ENCODE results near the gene ISY1. TPM values are rescaled to one million over a fixed set of nuclear protein-coding genes. Genes with fewer than 3 reads are reported as not detected.

Gene ISY1
- total and polyA plus RNA-seq, 4 donors: 23.1 to 39.6 (median 26.5) TPM

DNA sequence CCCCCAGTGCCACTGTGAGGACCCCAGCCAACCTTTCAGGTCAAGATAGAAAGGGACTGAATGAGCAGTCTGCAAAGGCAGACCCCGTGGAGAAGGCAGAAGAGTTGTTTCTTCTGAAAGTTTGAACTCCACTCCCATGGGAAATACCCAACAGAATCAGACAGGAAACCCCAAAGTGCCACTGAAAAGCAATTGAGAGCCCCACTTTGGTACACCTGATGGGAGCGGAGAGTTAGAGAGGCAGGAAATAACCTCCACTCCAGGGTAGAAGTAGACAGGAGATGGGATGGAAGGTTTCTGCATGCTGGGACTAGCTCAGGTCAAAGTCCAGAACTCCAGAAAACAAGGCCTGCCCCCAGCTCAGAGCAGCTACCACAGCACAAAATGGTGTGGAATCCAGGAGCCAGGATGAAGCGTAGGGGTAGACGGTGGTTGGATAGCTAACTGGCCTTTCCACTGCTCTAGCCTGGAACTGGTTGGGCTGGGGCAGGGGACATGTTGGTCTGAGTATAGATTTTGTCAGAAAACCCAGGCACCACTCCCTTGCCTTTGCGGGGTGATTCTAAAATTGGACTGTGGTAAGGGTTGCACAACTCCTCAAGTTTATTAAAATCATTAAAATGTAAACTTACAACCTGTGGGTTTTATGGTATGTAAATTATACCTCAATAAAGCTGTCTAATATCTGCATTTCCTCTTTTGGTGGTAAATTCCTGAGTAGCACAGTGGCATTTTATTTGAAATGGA is 37.4 kb downstream of the ISY1 start:
- ATAC-seq (ENCODE audit: insufficient read depth, low FRiP score): no peak
- 52 to 58% methylated on average over 5 of the region's 5 CpGs for WGBS, 2 donors
- Histone ChIP-seq H3K36me3 (ENCODE audit: control insufficient read depth in 4 of 4, insufficient read depth in 4 of 4, low read length in 4 of 4) (peaks cover 0 to 18% (median 3%) of the 10 kb centered on the region in 4 donors), H3K4me3 (no peak overlapping the region), H3K27ac (ENCODE audit: low read depth in 1 of 2, low read length in 1 of 2) (peak overlapping the region in 1 of 2 donors; percentile 48), H3K9ac (ENCODE audit: insufficient read depth in 1 of 2, low read length in 2 of 2) (no peak overlapping the region), H3K27me3 (ENCODE audit: control insufficient read depth in 3 of 3, insufficient read depth in 3 of 3, low read length in 2 of 3) (no peaks in the 10 kb centered on the region), H3K4me1 (ENCODE audit: control insufficient read depth in 5 of 5, insufficient read depth in 5 of 5, low read length in 5 of 5) (peaks cover 7 to 20% (median 11%) of the 10 kb centered on the region in 5 donors), H3K9me3 (ENCODE audit: control insufficient read depth in 4 of 4, insufficient read depth in 3 of 4, low read length in 3 of 4) (no peaks in the 10 kb centered on the region)
- TF ChIP-seq, protein P1, sequence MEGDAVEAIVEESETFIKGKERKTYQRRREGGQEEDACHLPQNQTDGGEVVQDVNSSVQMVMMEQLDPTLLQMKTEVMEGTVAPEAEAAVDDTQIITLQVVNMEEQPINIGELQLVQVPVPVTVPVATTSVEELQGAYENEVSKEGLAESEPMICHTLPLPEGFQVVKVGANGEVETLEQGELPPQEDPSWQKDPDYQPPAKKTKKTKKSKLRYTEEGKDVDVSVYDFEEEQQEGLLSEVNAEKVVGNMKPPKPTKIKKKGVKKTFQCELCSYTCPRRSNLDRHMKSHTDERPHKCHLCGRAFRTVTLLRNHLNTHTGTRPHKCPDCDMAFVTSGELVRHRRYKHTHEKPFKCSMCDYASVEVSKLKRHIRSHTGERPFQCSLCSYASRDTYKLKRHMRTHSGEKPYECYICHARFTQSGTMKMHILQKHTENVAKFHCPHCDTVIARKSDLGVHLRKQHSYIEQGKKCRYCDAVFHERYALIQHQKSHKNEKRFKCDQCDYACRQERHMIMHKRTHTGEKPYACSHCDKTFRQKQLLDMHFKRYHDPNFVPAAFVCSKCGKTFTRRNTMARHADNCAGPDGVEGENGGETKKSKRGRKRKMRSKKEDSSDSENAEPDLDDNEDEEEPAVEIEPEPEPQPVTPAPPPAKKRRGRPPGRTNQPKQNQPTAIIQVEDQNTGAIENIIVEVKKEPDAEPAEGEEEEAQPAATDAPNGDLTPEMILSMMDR (IDR thresholded peaks at IDR 0.05; ENCODE audit: control extremely low read depth, extremely low read depth): no peak
- DNase-seq: no peak

DNA sequence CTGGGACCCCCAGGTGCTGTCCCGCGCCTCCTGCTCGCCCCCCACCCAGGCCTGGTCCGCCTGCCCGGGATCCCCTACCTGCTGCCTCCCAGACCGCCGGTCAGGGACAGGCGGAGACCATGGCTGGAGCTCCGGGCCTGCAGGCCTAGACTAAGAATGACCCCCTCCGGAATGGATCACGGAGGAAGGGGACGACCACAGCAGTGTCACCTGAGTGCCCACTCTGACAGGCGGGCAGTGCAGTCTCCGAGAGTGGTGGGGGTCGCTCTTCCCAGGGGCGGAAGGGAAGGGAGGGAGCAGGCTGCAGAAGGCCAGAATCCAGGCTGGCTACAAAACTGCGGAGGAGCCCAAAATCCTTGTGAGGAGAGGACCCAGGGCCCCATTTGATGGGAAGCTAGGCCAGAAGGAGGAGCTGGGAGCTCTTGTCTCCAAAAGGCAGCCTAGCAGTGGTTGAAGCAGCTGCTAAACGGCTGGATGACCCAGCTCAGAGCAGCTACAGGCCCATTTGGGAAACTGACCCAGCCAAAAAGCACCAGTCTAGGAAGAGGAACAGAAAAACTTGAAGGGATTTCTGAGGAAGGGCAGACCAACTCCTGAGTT is 38.4 kb downstream of the ISY1 start:
- 61 to 70% methylated on average over 18 of the region's 18 CpGs for WGBS, 2 donors

DNA sequence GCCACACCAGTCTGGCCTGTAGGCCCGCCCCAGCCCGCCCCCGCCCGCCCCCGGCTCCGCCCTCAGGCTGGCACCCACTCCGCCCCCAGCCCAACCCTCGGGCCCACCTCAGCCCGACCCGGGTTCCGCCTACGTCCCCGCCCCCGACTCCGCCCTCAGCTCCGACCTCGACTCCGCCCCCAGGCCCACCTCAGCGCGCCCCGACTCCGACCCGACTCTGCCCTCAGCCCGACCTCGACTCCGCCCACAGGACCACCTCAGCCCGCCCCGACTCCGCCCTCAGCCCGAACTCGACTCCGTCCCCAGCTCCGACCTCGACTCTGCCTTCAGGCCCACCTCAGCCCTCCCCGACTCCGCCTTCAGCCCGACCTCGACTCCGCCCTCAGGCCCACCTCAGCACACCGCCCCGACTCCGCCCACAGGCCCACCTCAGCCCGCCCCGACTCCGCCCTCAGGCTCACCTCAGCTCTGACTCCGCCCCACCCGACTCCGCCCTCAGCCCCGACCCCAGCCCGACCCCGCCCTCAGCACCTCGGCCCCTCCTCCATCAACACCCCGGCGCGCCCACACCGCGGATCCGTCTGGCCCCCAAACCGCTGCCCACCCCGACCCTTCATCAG is 39.0 kb downstream of the ISY1 start, which contains the start of gene RAB43:
RAB43 (minus strand) TSS at position 13 of the 620 bp plus-strand sequence. CDS start 315 bp downstream, outside the sequence.
- H3K27me3 ChIP-seq (ENCODE audit: control insufficient read depth in 3 of 3, insufficient read depth in 3 of 3, low read length in 2 of 3): no peaks in the 10 kb centered on the region
- H3K36me3 ChIP-seq (ENCODE audit: control insufficient read depth in 4 of 4, insufficient read depth in 4 of 4, low read length in 4 of 4): peaks cover 0 to 7% (median 2%) of the 10 kb centered on the region in 4 donors
- peak within 1 kb of the TSS; percentile 72 to 97 for H3K27ac ChIP-seq (ENCODE audit: low read depth in 1 of 2, low read length in 1 of 2)
- H3K9ac ChIP-seq (ENCODE audit: insufficient read depth in 1 of 2, low read length in 2 of 2): peak within 1 kb of the TSS; percentile 63 to 91
- H3K9me3 ChIP-seq (ENCODE audit: control insufficient read depth in 4 of 4, insufficient read depth in 3 of 4, low read length in 3 of 4): no peaks in the 10 kb centered on the region
- ATAC-seq (ENCODE audit: insufficient read depth, low FRiP score) (peak; percentile 70), DNase-seq (peak; percentile 93 to 97 (median 96))
- TF ChIP-seq, protein P1 (IDR thresholded peaks at IDR 0.05; ENCODE audit: control extremely low read depth, extremely low read depth): no peak
- peaks cover 7 to 22% (median 11%) of the 10 kb centered on the region in 5 donors for H3K4me1 ChIP-seq (ENCODE audit: control insufficient read depth in 5 of 5, insufficient read depth in 5 of 5, low read length in 5 of 5)
- H3K4me3 ChIP-seq: peak within 1 kb of the TSS; percentile 67
- 6 to 12% methylated on average over 41 to 60 of the region's 60 CpGs for WGBS, 2 donors

More for the DNA sequence above, 38.4 kb downstream of the ISY1 start:
- TF ChIP-seq, protein P1 (IDR thresholded peaks at IDR 0.05; ENCODE audit: control extremely low read depth, extremely low read depth): no peak
- peak overlapping the region; percentile 71 to 92 for H3K27ac ChIP-seq (ENCODE audit: low read depth in 1 of 2, low read length in 1 of 2)
- H3K9ac ChIP-seq (ENCODE audit: insufficient read depth in 1 of 2, low read length in 2 of 2): peak overlapping the region in 1 of 2 donors; percentile 49
- no peaks in the 10 kb centered on the region for H3K9me3 ChIP-seq (ENCODE audit: control insufficient read depth in 4 of 4, insufficient read depth in 3 of 4, low read length in 3 of 4)
- no peak overlapping the region for H3K4me3 ChIP-seq
- H3K4me1 ChIP-seq (ENCODE audit: control insufficient read depth in 5 of 5, insufficient read depth in 5 of 5, low read length in 5 of 5): peaks cover 7 to 20% (median 11%) of the 10 kb centered on the region in 5 donors
- no peak for ATAC-seq (ENCODE audit: insufficient read depth, low FRiP score)
- no peaks in the 10 kb centered on the region for H3K27me3 ChIP-seq (ENCODE audit: control insufficient read depth in 3 of 3, insufficient read depth in 3 of 3, low read length in 2 of 3)
- peaks cover 0 to 12% (median 2%) of the 10 kb centered on the region in 4 donors for H3K36me3 ChIP-seq (ENCODE audit: control insufficient read depth in 4 of 4, insufficient read depth in 4 of 4, low read length in 4 of 4)
- peak; percentile 47 to 69 (median 68) for DNase-seq
